Measurements from ENCODE around the gene TTC34.
"Not testable (repeated sequence)": the region's sequence is repeated elsewhere in the genome, so short reads cannot be mapped to it uniquely, and the experiment has no call there.

TTC34 gene

GRCh38 chr1:2659806-2660205 is 141.7 kb downstream of the TTC34 start:
- not testable (repeated sequence) for DNase-seq (ENCODE audit: low spot score)

GRCh38 chr1:2657909-2658308 is 143.6 kb downstream of the TTC34 start:
- DNase-seq (ENCODE audit: low spot score), result not testable (repeated sequence)

GRCh38 chr1:2657124-2657523 is 144.4 kb downstream of the TTC34 start:
- not testable (repeated sequence) for DNase-seq (ENCODE audit: low spot score)

GRCh38 chr1:2655598-2656434 is 145.7 kb downstream of the TTC34 start:
- DNase-seq (ENCODE audit: low spot score), result not testable (repeated sequence)

GRCh38 chr1:2654443-2654948 is 147.0 kb downstream of the TTC34 start:
- DNase-seq (ENCODE audit: low spot score), result not testable (repeated sequence)

- DNase-seq (ENCODE audit: low spot score), result not testable (repeated sequence)
Measured at GRCh38 chr1:2653741-2654442, 147.6 kb downstream of the TTC34 start.

GRCh38 chr1:2652926-2653571 is 148.4 kb downstream of the TTC34 start:
- not testable (repeated sequence) for DNase-seq (ENCODE audit: low spot score)

- DNase-seq (ENCODE audit: low spot score), result not testable (repeated sequence)
Measured at GRCh38 chr1:2652152-2652925, 149.2 kb downstream of the TTC34 start.

- no peak for DNase-seq (ENCODE audit: low spot score)
Measured at GRCh38 chr1:2650967-2651645, 150.4 kb downstream of the TTC34 start.

GRCh38 chr1:2646837-2647236 is 154.7 kb downstream of the TTC34 start:
- no peak for DNase-seq (ENCODE audit: low spot score)

- DNase-seq (ENCODE audit: low spot score), result no peak
Measured at GRCh38 chr1:2645776-2646175, 155.7 kb downstream of the TTC34 start.

- no peak for DNase-seq (ENCODE audit: low spot score)
Measured at GRCh38 chr1:2645143-2645542, 156.3 kb downstream of the TTC34 start.

GRCh38 chr1:2644591-2645101 is 156.8 kb downstream of the TTC34 start:
- DNase-seq (ENCODE audit: low spot score), result no peak

GRCh38 chr1:2644171-2644570 is 157.3 kb downstream of the TTC34 start:
- DNase-seq (ENCODE audit: low spot score), result no peak

GRCh38 chr1:2643414-2644077 is 157.9 kb downstream of the TTC34 start:
- no peak for DNase-seq (ENCODE audit: low spot score)

- peak; percentile 78 for DNase-seq (ENCODE audit: low spot score)
Measured at GRCh38 chr1:2642560-2643413, 158.7 kb downstream of the TTC34 start.

GRCh38 chr1:2642131-2642559 is 159.3 kb downstream of the TTC34 start:
- DNase-seq (ENCODE audit: low spot score), result no peak

- DNase-seq (ENCODE audit: low spot score), result no peak
Measured at GRCh38 chr1:2641381-2642130, 159.9 kb downstream of the TTC34 start.

- no peak for DNase-seq (ENCODE audit: low spot score)
Measured at GRCh38 chr1:2640626-2641025, 160.9 kb downstream of the TTC34 start.

All from pons (tissue), 1 donor.